Activated CD4-positive, CD25-positive, alpha-beta regulatory T cell treated with anti-CD3 and anti-CD28 coated beads, Interleukin-2, amount 50 U/mL, for 72 hours (primary cell): ENCODE results near the gene ELAPOR2.
"Not testable (repeated sequence)": the region's sequence is repeated elsewhere in the genome, so short reads cannot be mapped to it uniquely, and the experiment has no call there.

Source experiments
- DNase-seq: peaks from one replicate; pipeline ENCODE4 v3.0.0; 2021

Gene ELAPOR2

DNA sequence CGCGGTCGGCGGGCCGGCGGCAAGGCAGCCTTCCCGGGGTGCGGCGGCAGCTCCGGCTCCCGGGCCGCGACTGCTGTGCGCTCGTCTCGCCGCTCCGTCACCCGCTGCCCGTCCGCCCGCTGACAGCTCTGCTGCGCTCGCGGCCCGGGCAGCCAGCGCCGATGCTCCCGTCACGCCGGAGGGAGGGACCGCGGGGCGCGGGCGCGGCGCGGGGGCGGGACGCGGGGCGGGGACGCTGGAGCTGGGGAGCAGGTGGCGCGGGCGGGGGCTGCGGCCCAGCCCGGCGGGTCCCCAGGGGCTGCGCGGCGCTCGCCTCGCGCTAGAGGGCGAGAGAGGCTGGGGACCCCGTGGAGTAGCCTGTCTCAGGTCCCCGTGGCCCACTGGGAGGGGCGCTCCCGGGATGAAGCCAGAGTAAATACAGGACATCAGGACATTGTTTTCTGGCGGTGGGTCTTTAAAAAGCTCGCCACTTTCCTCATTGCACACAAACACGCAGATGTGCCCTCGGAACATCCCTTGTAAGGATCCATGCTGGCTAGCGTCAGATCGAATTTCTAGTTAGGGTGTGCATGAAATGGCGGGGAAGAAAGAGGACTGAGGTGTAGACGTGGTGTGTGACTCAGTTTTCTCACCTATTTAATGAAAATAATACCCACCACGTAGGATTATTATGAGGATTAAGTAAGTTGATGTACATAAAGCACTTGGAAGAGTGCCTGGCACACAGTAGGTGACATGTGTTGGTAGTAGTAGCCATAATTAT lies at the start of gene ELAPOR2:
TSS of gene ELAPOR2 (minus strand) at position 130 of the 763 bp plus-strand sequence. CDS start 141 bp downstream, outside the sequence.
- peak; percentile 73 for DNase-seq

DNA sequence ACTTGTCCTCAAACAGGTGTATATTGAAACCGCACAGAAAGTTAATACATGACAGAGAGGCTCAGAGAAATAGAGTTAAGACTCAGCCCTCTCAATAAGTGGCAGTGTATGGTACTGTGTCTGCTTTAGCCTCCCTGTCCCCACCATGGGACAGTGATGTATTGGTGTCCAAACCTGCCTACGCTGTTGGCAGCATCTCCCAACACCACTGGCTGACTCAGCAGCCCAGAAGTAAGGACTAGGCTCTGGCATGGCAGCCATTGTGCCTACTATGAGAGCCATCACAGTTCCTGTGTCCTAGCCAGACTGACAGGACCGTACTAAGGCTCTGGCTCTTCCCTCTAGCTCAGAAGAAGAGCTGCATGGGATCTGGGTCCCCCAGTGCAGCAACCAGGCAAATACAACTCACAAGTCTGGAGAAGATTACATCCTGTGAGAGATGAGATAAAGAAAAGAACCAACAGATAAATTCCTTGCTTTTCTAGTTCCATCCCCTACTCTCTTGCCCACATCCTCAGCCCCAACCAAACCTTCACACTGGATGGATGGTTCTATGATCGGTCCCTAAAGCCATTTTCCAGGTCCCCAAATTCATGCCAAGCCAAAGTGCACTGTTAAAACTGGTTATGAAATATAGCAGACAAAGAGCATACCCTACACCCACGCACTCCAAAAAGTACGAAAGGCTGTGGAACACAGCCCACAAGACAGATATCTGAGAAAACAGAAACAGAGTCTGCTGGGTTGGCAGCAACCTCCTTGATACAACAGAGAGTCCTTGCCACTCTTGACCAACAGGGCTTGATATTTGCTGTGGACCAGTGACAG lies 48.7 kb upstream of the ELAPOR2 start:
- no peak for DNase-seq

DNA sequence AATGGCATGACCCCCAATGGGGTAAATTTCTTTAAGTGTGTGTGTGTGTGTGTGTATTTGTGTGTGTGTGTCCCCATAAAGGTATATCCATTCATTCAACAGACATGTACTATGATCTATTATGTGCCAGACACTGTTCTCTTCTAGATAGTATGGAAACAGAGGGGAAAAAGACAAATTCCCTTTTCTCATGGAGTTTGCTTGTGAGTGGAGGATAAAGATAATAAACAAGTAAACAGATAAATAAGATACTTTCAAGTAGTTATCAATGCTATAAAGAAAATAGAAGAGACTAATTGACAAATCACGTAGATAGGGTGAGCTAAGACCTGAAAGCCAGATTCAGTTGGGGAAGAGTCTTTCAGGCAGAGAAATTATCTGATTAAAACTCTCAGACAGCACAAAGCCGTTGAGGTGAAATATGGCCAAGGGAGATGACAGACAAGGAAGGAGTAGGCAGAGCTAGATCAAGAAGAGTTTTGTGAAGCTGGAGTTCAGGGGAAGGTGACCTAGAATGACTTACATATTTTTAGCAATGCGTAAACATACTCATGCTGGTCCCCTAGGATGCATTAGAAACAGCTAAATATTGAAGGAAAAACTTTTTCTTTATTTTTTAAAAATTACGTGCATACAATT lies 47.6 kb upstream of the ELAPOR2 start:
- DNase-seq, result no peak

- DNase-seq, result no peak
Measured at GRCh38 chr7:87105401-87105800, 45.9 kb upstream of the ELAPOR2 start.

DNA sequence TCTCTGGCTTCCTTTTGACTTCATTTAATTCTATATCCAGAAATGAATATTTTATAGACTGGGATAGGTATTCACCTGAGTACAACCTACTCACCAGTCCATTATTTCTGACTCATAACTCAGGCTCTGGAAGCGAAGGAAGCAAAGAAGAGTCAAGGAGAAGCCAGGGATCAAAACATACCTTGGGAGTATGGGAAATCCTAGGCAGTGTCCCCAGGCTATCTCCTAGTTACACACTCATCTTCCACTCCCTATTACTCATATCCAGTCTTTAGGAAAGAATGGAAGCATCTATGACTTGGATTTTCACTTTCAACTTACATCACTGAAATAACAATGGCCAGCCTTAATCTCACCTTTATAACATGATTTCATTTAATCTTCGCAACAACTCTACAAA lies 40.9 kb upstream of the ELAPOR2 start:
- DNase-seq, result no peak

- not testable (repeated sequence) for DNase-seq
Measured at GRCh38 chr7:87097375-87097774, 37.9 kb upstream of the ELAPOR2 start.

DNA sequence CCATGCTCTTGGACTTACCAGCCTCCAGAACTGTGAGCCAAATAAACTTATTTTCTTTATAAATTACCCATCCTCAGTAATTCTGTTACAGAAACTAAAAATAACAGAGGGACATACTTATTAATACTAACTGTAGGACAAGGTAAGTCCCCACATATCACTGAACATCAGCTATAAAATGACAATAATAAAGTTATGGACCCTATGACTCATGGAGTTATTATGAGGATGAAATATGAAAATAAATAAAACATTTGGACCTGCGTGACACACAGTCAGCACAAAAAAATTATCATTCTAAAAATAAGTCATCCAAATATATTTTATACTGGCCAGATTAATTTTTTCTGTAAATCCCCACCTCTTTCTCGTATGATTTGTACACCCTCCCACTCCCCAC lies 34.9 kb upstream of the ELAPOR2 start:
- no peak for DNase-seq

DNA sequence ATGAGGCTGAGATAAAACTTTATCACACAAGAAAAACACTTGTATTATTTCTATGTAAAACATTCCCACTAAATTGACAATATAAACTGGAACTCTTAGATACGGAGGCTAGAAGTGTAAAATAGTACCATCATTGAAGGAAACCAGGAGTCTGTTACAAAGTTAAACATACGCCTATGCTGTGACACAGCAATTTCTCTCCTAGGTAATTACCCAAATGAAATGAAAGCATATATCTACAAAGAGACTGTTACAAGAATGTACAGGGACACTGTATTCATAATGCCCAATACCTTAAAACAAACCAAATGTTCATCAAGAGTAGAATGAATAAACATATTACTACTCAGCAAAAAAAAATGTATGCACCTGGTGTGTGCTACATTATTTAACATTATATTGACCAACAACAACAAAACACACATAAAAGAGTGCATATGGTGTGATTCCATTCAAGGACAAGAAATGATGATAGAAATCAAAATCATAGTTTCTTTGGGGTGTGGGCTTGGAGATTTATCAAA lies 33.2 kb upstream of the ELAPOR2 start:
- no peak for DNase-seq

GRCh38 chr7:87091487-87092066 lies 32.1 kb upstream of the ELAPOR2 start:
- DNase-seq, result no peak

DNA sequence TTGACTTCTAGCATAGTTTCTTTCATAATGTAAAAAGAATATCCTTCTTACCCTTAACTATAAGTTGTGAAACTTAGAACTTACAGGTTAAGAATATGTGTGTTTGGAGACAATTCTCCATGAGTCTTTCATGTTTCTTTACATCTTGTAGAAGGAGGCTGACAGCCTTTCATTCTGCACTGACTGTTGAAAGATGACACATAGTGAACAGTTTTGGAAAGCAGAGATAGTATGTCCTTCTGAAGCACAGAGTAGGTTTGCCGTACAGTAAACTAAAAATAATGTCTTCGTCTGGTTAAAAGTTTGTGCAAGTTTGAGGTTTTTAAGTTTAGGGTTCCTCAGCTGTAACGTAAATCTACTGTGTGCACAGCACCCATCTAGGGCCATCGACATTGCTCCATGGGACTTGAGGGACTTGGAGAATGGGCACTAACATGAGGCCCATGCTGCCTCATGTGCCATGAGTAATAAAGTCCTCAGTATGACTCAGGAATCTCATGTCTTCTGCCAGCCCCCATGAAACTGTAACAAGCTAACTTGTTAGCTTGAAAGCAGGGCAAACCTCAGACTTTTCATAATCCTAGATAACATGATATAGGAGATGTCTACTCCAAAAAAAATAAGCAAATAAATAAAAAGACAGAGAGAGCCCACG lies 24.5 kb upstream of the ELAPOR2 start:
- DNase-seq, result no peak

- no peak for DNase-seq
Measured at GRCh38 chr7:87082675-87083074, 23.2 kb upstream of the ELAPOR2 start.

GRCh38 chr7:87075671-87076404 lies 16.4 kb upstream of the ELAPOR2 start:
- no peak for DNase-seq

DNA sequence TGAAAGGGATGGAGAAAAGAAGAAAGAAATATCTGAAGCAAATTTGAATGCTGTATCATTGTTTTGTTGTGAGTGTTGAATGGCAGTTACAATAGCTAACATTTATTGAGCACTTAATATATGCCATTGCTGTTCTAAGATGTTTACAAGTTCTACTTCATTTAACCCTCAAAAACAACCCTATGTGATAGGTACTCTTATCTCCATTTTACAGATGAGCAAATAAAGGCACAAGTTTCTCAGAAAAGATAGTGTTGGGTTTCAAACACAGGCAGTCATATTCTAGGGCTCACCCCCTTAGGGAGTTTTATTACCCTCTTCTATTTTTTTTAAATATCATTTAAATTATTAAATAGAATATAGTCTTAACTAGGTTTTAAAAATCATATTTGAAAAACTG lies 8.3 kb upstream of the ELAPOR2 start:
- no peak for DNase-seq

GRCh38 chr7:87060288-87060537 lies 759 bp upstream of the ELAPOR2 start:
- no peak for DNase-seq

DNA sequence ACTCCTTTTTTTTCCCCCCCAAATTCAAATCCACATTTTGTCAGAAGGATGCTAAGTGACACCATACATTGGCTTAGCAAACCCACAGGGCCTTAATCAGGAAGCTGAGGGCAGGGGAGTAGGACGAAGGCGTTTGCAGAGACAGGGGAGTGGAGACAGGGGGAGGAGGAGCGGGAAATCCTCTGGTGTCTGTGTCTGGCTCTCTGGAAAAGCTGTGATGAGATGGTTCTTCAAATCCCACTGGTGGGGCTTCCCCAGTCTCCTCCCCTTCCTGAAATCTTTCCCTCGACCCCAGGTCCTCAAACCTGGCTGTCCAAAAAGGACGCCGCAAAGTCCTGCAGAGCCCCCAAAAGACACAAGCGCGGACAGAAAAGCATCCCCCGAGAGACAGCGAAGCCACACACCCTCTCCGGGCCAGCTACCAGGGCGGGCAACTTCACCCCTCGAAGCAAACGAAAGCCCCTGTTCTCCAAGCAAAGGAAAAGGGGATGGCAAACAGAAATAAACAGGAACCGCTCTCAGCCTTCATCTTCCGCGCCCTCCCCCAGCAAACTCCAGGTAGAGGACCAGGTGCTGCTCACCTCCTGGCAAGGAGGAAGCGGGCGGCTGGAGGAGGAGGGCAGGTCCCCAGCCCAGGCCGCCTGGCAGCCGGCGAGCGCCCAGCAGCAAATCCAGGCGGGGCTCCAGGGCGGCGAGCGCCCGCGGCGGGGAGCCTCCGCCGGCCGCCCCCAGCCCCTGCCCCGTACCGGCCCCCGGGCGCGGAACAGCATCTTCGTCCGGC lies 520 bp downstream of the ELAPOR2 start:
- DNase-seq, result peak; percentile 26

DNA sequence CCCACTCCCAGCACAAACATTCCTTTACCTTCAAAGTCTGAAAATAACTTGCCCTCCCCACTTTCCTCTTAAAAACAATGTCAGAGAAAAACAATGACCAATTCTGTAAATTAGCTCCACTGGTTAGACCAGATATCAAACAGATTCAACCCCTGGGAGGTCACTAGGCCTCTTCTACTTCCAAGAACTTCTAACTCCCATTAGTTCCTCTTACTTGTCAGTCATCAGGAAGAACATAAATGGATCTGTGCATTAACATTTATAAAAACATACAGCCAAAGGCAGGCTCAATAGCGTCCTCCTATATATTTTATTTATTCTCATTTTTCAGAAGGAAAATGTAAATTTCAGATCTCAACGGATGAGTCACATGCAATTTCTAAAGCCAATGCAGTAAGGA lies 2.2 kb downstream of the ELAPOR2 start:
- no peak for DNase-seq

GRCh38 chr7:87056346-87056745 lies 3.1 kb downstream of the ELAPOR2 start:
- no peak for DNase-seq

DNA sequence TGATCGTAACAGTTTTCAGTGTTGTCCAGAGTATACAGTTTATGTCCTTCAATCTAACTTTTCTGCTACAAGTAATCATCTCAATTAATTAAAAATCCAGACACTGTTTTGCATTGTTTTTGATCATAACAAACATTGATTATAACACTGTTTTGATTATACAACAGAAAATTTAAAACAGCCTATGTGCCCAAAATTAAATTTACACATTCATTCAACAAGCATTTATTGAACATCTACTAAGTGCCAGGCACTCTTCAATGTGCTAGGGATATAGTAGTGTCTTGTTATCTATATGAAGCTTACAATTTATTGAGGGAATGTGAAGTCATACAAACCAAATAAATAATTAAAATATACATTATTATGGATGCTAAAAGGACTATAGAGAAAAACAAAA lies 10.6 kb downstream of the ELAPOR2 start:
- DNase-seq, result no peak

GRCh38 chr7:87046456-87046855 lies 13.0 kb downstream of the ELAPOR2 start:
- DNase-seq, result no peak

DNA sequence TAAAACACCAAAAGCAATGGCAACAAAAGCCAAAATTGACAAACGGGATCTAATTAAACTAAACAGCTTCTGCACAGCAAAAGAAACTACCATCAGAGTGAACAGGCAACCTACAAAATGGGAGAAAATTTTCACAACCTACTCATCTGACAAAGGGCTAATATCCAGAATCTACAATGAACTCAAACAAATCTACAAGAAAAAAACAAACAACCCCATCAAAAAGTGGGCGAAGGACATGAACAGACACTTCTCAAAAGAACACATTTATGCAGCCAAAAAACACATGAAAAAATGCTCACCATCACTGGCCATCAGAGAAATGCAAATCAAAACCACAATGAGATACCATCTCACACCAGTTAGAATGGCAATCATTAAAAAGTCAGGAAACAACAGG lies 14.7 kb downstream of the ELAPOR2 start:
- not testable (repeated sequence) for DNase-seq

DNA sequence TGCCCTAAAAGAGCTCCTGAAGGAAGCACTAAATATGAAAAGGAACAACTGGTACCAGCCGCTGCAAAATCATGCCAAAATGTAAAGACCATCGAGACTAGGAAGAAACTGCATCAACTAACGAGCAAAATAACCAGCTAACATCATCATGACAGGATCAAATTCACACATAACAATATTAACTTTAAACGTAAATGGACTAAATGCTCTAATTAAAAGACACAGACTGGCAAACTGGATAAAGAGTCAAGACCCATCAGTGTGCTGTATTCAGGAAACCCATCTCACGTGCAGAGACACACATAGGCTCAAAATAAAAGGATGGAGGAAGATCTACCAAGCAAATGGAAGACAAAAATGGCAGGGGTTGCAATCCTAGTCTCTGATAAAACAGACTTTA lies 17.9 kb downstream of the ELAPOR2 start:
- DNase-seq, result not testable (repeated sequence)
